ENCODE data around the gene SLC5A4.
"Not testable (repeated sequence)": the region's sequence is repeated elsewhere in the genome, so short reads cannot be mapped to it uniquely, and the experiment has no call there.

SLC5A4 gene

DNA sequence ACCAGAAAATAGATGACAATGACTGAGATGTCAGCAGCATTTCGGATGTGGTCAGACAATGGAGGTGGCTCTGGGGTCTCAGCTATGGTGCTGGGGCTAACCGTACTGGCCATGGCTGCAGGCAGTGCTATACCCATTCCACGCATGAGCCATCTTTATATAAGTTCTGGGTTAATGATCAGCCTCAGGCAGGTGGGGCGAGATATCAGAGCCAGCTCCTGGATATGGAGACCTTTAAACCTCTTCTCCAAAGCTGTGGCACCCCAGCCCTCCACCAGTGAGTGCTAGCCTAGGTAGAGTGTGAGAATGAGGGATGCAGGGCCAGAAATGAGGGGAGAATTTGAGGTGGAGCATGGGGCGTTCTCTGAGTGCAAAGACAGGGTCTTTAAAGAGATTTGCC, at the start of gene SLC5A4:
TSS of gene SLC5A4 (minus strand) at position 131 of the 400 bp plus-strand sequence. CDS start at position 113, 18 bp downstream.
- DNase-seq (ENCODE audit: low read depth): no peak

DNA sequence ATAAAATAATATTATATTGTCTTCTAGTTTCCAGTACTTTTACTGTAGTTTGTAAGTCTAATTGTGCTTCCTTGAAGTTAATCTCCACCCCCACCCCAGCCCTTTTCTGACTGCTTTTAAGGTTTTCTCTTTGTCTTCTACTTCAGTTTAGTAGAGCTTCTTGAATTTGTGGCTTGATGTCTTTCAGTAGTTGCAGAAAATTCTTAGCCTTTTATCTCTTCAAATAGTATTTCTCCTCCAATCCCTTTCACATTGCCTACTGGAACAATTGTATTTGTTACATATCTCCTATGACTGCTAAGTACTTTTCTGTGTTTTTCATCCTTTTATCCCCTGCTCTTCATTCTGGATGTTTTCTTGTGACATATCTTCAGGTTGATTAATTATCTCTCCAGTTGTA, 38.8 kb upstream of the SLC5A4 start:
- not testable (repeated sequence) for DNase-seq (ENCODE audit: low read depth); H3K4me3 ChIP-seq (ENCODE audit: low read length)

More for the DNA sequence above, at the start of gene SLC5A4:
- no peak within 1 kb of the TSS for H3K4me3 ChIP-seq (ENCODE audit: low read length)
- TF ChIP-seq, protein P1, sequence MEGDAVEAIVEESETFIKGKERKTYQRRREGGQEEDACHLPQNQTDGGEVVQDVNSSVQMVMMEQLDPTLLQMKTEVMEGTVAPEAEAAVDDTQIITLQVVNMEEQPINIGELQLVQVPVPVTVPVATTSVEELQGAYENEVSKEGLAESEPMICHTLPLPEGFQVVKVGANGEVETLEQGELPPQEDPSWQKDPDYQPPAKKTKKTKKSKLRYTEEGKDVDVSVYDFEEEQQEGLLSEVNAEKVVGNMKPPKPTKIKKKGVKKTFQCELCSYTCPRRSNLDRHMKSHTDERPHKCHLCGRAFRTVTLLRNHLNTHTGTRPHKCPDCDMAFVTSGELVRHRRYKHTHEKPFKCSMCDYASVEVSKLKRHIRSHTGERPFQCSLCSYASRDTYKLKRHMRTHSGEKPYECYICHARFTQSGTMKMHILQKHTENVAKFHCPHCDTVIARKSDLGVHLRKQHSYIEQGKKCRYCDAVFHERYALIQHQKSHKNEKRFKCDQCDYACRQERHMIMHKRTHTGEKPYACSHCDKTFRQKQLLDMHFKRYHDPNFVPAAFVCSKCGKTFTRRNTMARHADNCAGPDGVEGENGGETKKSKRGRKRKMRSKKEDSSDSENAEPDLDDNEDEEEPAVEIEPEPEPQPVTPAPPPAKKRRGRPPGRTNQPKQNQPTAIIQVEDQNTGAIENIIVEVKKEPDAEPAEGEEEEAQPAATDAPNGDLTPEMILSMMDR (conservative IDR thresholded peaks at IDR 0.05; ENCODE audit: low read length): no peak

DNA sequence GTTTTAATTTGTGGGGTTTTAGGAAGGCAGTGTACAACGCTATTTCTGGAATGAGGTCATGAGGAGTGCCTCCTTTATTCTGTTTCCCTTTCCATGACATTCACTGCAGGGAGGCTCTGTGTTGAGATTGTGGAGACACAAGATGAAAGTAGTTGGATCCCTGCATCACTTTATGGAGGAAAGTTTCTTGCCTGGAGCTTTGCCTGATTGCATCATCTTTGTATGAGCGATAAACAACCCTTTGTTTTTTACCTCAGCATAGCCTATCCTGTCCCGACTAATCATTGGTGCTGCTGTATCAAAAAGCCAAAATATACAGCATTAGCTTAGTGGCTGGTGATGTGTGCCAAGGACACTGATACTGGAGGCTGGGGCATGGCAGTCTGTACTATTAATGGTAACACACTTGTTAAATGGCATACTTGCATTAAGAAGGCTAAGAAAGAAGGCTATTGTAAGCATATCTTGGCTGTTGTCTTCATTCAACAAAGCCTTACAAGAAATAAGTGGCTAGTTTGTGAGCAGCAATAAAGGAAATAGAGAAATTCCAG, 31.2 kb upstream of the SLC5A4 start:
- H3K4me3 ChIP-seq (ENCODE audit: low read length): no peak overlapping the region
- TF ChIP-seq, protein P1 (conservative IDR thresholded peaks at IDR 0.05; ENCODE audit: low read length): no peak
- DNase-seq (ENCODE audit: low read depth): no peak

DNA sequence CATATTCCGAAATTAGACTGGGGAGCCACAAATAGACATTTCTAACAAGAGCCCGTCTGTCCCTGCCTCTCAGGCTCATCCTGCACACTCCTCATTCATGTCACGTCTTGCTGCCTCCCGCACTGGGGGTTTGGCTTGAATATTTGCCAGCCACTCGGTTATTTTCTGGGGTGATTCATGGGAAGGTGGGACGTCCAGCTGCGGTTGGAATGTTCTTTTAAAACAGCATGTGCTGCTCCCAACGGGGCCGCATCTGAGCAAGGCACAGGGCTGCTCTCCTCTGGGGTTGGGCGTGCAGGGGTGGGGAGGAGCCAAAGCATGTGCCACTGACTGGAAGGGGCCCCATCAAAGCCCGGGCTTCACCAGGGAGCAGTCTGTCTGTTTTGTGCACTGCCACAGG, 25.9 kb upstream of the SLC5A4 start:
- H3K4me3 ChIP-seq (ENCODE audit: low read length): no peak overlapping the region
- peak; percentile 15 for DNase-seq (ENCODE audit: low read depth)
- TF ChIP-seq, protein P1 (conservative IDR thresholded peaks at IDR 0.05; ENCODE audit: low read length): no peak

DNA sequence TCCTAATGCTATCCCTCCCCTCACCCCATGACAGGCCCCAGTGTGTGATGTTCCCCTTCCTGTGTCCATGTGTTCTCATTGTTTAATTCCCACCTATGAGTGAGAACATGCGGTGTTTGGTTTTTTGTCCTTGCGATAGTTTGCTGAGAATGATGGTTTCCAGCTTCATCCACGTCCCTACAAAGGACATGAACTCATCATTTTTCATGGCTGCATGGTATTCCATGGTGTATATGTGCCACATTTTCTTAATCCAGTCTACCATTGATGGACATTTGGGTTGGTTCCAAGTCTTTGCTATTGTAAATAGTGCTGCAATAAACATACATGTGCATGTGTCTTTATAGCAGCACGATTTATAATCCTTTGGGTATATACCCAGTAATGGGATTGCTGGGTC, 20.2 kb upstream of the SLC5A4 start:
- not testable (repeated sequence) for DNase-seq (ENCODE audit: low read depth); H3K4me3 ChIP-seq (ENCODE audit: low read length)

DNA sequence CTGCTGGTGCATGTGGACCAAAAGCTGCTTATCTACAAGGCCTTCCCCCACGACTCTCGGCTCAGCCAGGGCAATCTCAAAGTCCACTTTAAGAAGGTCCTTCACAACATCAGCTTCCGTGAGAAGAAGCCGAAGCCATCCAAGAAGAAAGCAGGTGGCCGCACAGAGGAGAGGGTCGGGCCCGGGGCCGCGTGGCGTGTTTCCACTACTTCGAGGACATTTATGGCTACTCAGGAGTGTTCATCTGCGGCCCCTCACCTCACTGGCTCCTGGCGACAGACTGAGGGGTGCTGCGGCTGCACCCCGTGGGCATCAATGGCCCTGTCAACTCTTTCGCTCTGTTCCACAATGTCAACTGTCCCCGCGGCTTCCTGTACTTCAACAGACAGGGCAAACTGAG, 16.2 kb upstream of the SLC5A4 start:
- TF ChIP-seq, protein P1 (conservative IDR thresholded peaks at IDR 0.05; ENCODE audit: low read length): no peak
- DNase-seq (ENCODE audit: low read depth): no peak
- H3K4me3 ChIP-seq (ENCODE audit: low read length): no peak overlapping the region

DNA sequence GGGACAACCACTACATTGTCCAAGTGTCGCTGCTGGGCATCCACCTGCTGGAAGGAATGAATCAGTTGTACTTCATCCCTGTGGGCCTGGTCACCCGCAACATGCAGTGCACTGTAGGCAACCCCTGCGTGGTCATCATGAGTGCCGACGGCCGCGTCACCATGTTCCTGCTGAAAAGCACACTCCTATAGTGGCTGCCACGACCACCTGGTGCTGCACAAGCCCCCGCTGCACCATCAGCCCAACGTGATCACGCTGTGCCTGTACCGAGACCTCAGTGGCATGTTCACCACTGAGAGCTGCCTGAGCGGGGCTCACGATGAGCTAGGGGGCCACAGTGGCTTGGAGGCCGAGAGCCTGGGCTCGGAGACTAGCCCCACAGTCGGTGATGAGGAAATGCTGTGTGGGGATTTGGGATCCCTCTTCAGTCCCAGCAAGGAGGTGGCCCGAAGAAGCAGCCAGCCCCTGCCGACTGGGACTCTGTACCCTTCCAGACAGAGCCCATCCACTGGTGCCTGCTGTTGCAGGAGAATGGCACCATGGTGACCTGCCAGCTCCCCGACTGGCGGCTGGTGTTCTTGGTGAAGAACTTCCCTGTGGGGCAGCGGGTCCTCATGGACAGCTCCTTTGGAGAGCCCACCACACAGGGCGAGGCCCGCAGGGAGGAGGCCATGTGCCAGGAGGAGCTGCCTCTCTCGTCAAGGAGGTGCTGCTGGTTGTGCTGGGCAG, 15.7 kb upstream of the SLC5A4 start:
- DNase-seq (ENCODE audit: low read depth): no peak
- no peak overlapping the region for H3K4me3 ChIP-seq (ENCODE audit: low read length)
- TF ChIP-seq, protein P1 (conservative IDR thresholded peaks at IDR 0.05; ENCODE audit: low read length): no peak

DNA sequence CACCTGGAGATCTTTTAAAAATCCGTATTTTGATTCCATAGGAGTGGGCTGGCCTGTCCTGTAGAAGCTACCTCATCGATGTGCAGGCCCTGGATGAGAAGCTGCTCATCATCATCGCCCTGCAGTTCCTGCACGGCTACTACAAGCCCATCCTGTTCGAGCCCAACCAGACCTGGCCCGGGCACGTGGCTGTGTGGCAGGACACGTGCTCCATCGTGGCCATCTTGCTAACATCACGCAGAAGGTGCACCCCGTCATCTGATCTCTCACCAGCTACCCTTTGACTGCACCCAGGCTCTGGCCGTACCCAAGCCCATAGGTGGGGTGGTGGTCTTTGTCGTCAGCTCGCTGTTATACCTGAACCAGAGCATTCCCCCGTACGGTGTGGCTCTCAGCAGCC, 14.2 kb upstream of the SLC5A4 start:
- TF ChIP-seq, protein P1 (conservative IDR thresholded peaks at IDR 0.05; ENCODE audit: low read length): no peak
- no peak overlapping the region for H3K4me3 ChIP-seq (ENCODE audit: low read length)
- no peak for DNase-seq (ENCODE audit: low read depth)

Data from AG10803 (cell line).